CD4-positive, alpha-beta memory T cell (primary cell): ENCODE measurements around the gene OTUB1. TPM values are rescaled to one million over a fixed set of nuclear protein-coding genes. Genes with fewer than 3 reads are reported as not detected.

Experiments used
- CTCF ChIA-PET: fragments of 350-600 bp; sonication (Branson Sonifier 250); formaldehyde crosslinking; loops from one replicate; lab custom pipeline; 2021; ENCODE audit warnings: inconsistent platforms; ENCODE audit not compliant: partially characterized antibody; lab: Charles Lee
- POLR2A ChIA-PET: fragments of 350-600 bp; sonication (Branson Sonifier 250); formaldehyde crosslinking; loops from one replicate; lab custom pipeline; 2021; ENCODE audit not compliant: partially characterized antibody; lab: Charles Lee
- DNase-seq, 5 donors: peaks; one replicate each; pipeline versions ENCODE4 v3.0.0 to v3.0.0-alpha.2; 2020 to 2022; ENCODE audit warnings: mixed read lengths in 1 of 5
- H3K27ac ChIP-seq: one replicate; pipeline ENCODE4 v1.7.0; 2013; ENCODE audit warnings: low read depth, low read length
- H3K27me3 ChIP-seq: 2 replicates; pipeline ENCODE4 v1.7.0; 2013; ENCODE audit warnings: mild to moderate bottlenecking, low read length, moderate library complexity; ENCODE audit not compliant: insufficient read depth
- H3K36me3 ChIP-seq: 2 replicates; pipeline ENCODE4 v1.7.0; 2013; ENCODE audit warnings: mild to moderate bottlenecking, low read length, moderate library complexity; ENCODE audit not compliant: insufficient read depth
- H3K4me1 ChIP-seq: 2 replicates; pipeline ENCODE4 v1.7.0; 2013; ENCODE audit warnings: mild to moderate bottlenecking, low read length, moderate library complexity; ENCODE audit not compliant: insufficient read depth
- H3K4me3 ChIP-seq, 2 donors: one replicate each; pipeline ENCODE4 v1.7.0; 2013; ENCODE audit warnings: low read length in 2 of 2, mild to moderate bottlenecking in 1 of 2
- H3K9me3 ChIP-seq, 2 donors: one replicate each; pipeline ENCODE4 v1.7.0; 2013; ENCODE audit warnings: low read length in 2 of 2, control low read depth in 1 of 2; ENCODE audit not compliant: control insufficient read depth in 1 of 2
- H3K27ac Mint-ChIP-seq, 7 donors: one replicate each; pipeline ENCODE4 v1.8.0; 2020 to 2021; ENCODE audit warnings: mixed read lengths in 7 of 7, mild to moderate bottlenecking in 6 of 7, inconsistent platforms in 3 of 7, moderate library complexity in 3 of 7
- H3K27me3 Mint-ChIP-seq, 2 donors: one replicate each; pipeline ENCODE4 v1.8.0; 2020 to 2021; ENCODE audit warnings: mixed read lengths in 2 of 2
- H3K36me3 Mint-ChIP-seq, 2 donors: one replicate each; pipeline ENCODE4 v1.8.0; 2020 to 2021; ENCODE audit warnings: mixed read lengths in 2 of 2, inconsistent platforms in 1 of 2, mild to moderate bottlenecking in 1 of 2
- H3K4me1 Mint-ChIP-seq, 4 donors: one replicate each; pipeline ENCODE4 v1.8.0; 2020 to 2021; ENCODE audit warnings: mixed read lengths in 4 of 4, mild to moderate bottlenecking in 1 of 4
- H3K4me3 Mint-ChIP-seq, 8 donors: one replicate each; pipeline ENCODE4 v1.8.0; 2020 to 2021; ENCODE audit warnings: mixed read lengths in 8 of 8, mild to moderate bottlenecking in 7 of 8, moderate library complexity in 6 of 8, inconsistent platforms in 3 of 8
- H3K9me3 Mint-ChIP-seq, 8 donors: one replicate each; pipeline ENCODE4 v1.8.0; 2020 to 2021; ENCODE audit warnings: mixed read lengths in 8 of 8, mild to moderate bottlenecking in 5 of 8, inconsistent platforms in 3 of 8, moderate library complexity in 1 of 8
- intact Hi-C: fragments of 100-400 bp; cut with micrococcal nuclease; formaldehyde crosslinking; loops from one replicate; pipeline ENCODE4 v1.15.1; 2023
- polyA plus RNA-seq, 2 donors: library from polyadenylated mRNA; unstranded; fragments of 300-500 nt; fragmentation: Illumina TruSeq; gene quantifications; one replicate each; pipeline ENCODE4 v1.2.3, GENCODE V29; 2021
- total RNA-seq, 2 experiments: library from RNA; stranded (reverse); gene quantifications; one replicate each; pipeline ENCODE4 v1.2.3, GENCODE V29; 2021

Gene OTUB1
- total and polyA plus RNA-seq, 4 experiments from 2014 or later = 72.9 to 171 (median 102) TPM

- Histone ChIP-seq H3K9me3 (no peaks in the 10 kb centered on the region), H3K27ac (no peak overlapping the region), H3K4me1 (peaks cover 11% of the 10 kb centered on the region), H3K36me3 (no peaks in the 10 kb centered on the region), H3K4me3 (no peak overlapping the region), H3K27me3 (no peaks in the 10 kb centered on the region)
- H3K4me3 Mint-ChIP-seq = no peak overlapping the region
- DNase-seq = no peak
- ChIA-PET POLR2A (no interaction called here), CTCF (no interaction called here)
- H3K27me3 Mint-ChIP-seq = peaks cover 20 to 24% of the 10 kb centered on the region in 2 donors
- no peak overlapping the region for H3K27ac Mint-ChIP-seq
- peaks cover 0 to 6% (median 0%) of the 10 kb centered on the region in 8 donors for H3K9me3 Mint-ChIP-seq
- intact Hi-C loops = loop anchor here (10.0 kb wide), 1 partner anchor 296 kb away; the partner anchor contains the start of genes CATSPERZ and ESRRA
- H3K4me1 Mint-ChIP-seq = peaks cover 8 to 18% (median 12%) of the 10 kb centered on the region in 4 donors
- no peaks in the 10 kb centered on the region for H3K36me3 Mint-ChIP-seq
Observed at GRCh38 chr11:64008914-64009633, 22.8 kb downstream of the OTUB1 start.

GRCh38 chr11:64009710-64010109 lies 23.5 kb downstream of the OTUB1 start:
- peaks cover 8 to 18% (median 12%) of the 10 kb centered on the region in 4 donors for H3K4me1 Mint-ChIP-seq
- ChIA-PET CTCF (no interaction called here), POLR2A (no interaction called here)
- H3K4me3 Mint-ChIP-seq = no peak overlapping the region
- no peak overlapping the region for H3K27ac ChIP-seq
- no peaks in the 10 kb centered on the region for H3K36me3 ChIP-seq
- DNase-seq = no peak
- peaks cover 0 to 6% (median 0%) of the 10 kb centered on the region in 8 donors for H3K9me3 Mint-ChIP-seq
- no peaks in the 10 kb centered on the region for H3K9me3 ChIP-seq
- no peaks in the 10 kb centered on the region for H3K36me3 Mint-ChIP-seq
- H3K27me3 Mint-ChIP-seq = peaks cover 20 to 24% of the 10 kb centered on the region in 2 donors
- no peaks in the 10 kb centered on the region for H3K27me3 ChIP-seq
- peaks cover 11% of the 10 kb centered on the region for H3K4me1 ChIP-seq
- no peak overlapping the region for H3K27ac Mint-ChIP-seq
- H3K4me3 ChIP-seq = no peak overlapping the region
- intact Hi-C loops = loop anchor here (10.0 kb wide), 1 partner anchor 295 kb away; the partner anchor contains the start of genes CATSPERZ and ESRRA

- H3K9me3 Mint-ChIP-seq = peaks cover 0 to 6% (median 0%) of the 10 kb centered on the region in 8 donors
- no peaks in the 10 kb centered on the region for H3K9me3 ChIP-seq
- no peak overlapping the region for H3K4me3 ChIP-seq
- H3K27ac ChIP-seq = no peak overlapping the region
- CTCF ChIA-PET = no interaction called here
- H3K27ac Mint-ChIP-seq = peak overlapping the region in 1 of 7 donors; percentile 15
- H3K36me3 Mint-ChIP-seq = no peaks in the 10 kb centered on the region
- peaks cover 11% of the 10 kb centered on the region for H3K4me1 ChIP-seq
- no peak for DNase-seq
- H3K27me3 ChIP-seq = no peaks in the 10 kb centered on the region
- intact Hi-C loops = no loop called here
- H3K36me3 ChIP-seq = no peaks in the 10 kb centered on the region
- peaks cover 8 to 18% (median 12%) of the 10 kb centered on the region in 4 donors for H3K4me1 Mint-ChIP-seq
- peaks cover 20 to 24% of the 10 kb centered on the region in 2 donors for H3K27me3 Mint-ChIP-seq
- no peak overlapping the region for H3K4me3 Mint-ChIP-seq
- POLR2A ChIA-PET = no interaction called here
Observed at GRCh38 chr11:64010783-64011182, 24.5 kb downstream of the OTUB1 start.

GRCh38 chr11:64011371-64011770 lies 25.1 kb downstream of the OTUB1 start:
- CTCF ChIA-PET = no interaction called here

GRCh38 chr11:64013141-64013896 lies 27.1 kb downstream of the OTUB1 start:
- no peak overlapping the region for H3K27ac ChIP-seq
- ChIA-PET CTCF (no interaction called here), POLR2A (no interaction called here)
- H3K4me1 ChIP-seq = no peaks in the 10 kb centered on the region
- peaks cover 0 to 6% (median 0%) of the 10 kb centered on the region in 8 donors for H3K9me3 Mint-ChIP-seq
- H3K4me1 Mint-ChIP-seq = no peaks in the 10 kb centered on the region
- no peaks in the 10 kb centered on the region for H3K27me3 ChIP-seq
- peaks cover 2 to 3% of the 10 kb centered on the region in 2 donors for H3K27me3 Mint-ChIP-seq
- no peak for DNase-seq
- H3K36me3 ChIP-seq = no peaks in the 10 kb centered on the region
- no peak overlapping the region for H3K4me3 ChIP-seq
- H3K27ac Mint-ChIP-seq = no peak overlapping the region
- intact Hi-C loops = no loop called here
- H3K4me3 Mint-ChIP-seq = no peak overlapping the region
- H3K36me3 Mint-ChIP-seq = no peaks in the 10 kb centered on the region
- no peaks in the 10 kb centered on the region for H3K9me3 ChIP-seq

More at GRCh38 chr11:64011371-64011770, 25.1 kb downstream of the OTUB1 start:
- intact Hi-C loops = no loop called here
- POLR2A ChIA-PET = interaction anchor here (0.6 kb wide), 1 partner anchor 154 kb away, joined by 3 read pairs; no protein-coding TSS in a partner anchor
- H3K4me3 ChIP-seq = no peak overlapping the region
- Mint-ChIP-seq H3K4me3 (peak overlapping the region in 1 of 8 donors; percentile 31), H3K27ac (no peak overlapping the region), H3K4me1 (peaks cover 8 to 18% (median 12%) of the 10 kb centered on the region in 4 donors), H3K27me3 (peaks cover 18 to 20% of the 10 kb centered on the region in 2 donors), H3K9me3 (peaks cover 0 to 6% (median 0%) of the 10 kb centered on the region in 8 donors), H3K36me3 (no peaks in the 10 kb centered on the region)
- no peak overlapping the region for H3K27ac ChIP-seq
- no peak for DNase-seq
- no peaks in the 10 kb centered on the region for H3K27me3 ChIP-seq
- no peaks in the 10 kb centered on the region for H3K9me3 ChIP-seq
- peaks cover 11% of the 10 kb centered on the region for H3K4me1 ChIP-seq
- no peaks in the 10 kb centered on the region for H3K36me3 ChIP-seq

- H3K36me3 ChIP-seq = no peaks in the 10 kb centered on the region
- no peaks in the 10 kb centered on the region for H3K9me3 ChIP-seq
- Mint-ChIP-seq H3K9me3 (peaks cover 0 to 6% (median 0%) of the 10 kb centered on the region in 8 donors), H3K27me3 (peaks cover 0 to 1% of the 10 kb centered on the region in 2 donors), H3K36me3 (no peaks in the 10 kb centered on the region), H3K27ac (no peak overlapping the region), H3K4me3 (no peak overlapping the region), H3K4me1 (no peaks in the 10 kb centered on the region)
- H3K27ac ChIP-seq = no peak overlapping the region
- intact Hi-C loops = no loop called here
- H3K4me3 ChIP-seq = no peak overlapping the region
- no peaks in the 10 kb centered on the region for H3K27me3 ChIP-seq
- H3K4me1 ChIP-seq = no peaks in the 10 kb centered on the region
- ChIA-PET CTCF (no interaction called here), POLR2A (no interaction called here)
- no peak for DNase-seq
Observed at GRCh38 chr11:64014356-64014755, 28.1 kb downstream of the OTUB1 start.

- POLR2A ChIA-PET = no interaction called here
- H3K4me1 ChIP-seq = no peaks in the 10 kb centered on the region
- no peak overlapping the region for H3K4me3 Mint-ChIP-seq
Observed at GRCh38 chr11:64015510-64015909, 29.3 kb downstream of the OTUB1 start.

More at GRCh38 chr11:64015510-64015909, 29.3 kb downstream of the OTUB1 start:
- CTCF ChIA-PET = interaction anchor here (1.1 kb wide), 1 partner anchor 132 kb away, joined by 3 read pairs; no protein-coding TSS in a partner anchor
- H3K27me3 ChIP-seq = no peaks in the 10 kb centered on the region
- no peak overlapping the region for H3K27ac ChIP-seq
- no peak overlapping the region for H3K4me3 ChIP-seq
- DNase-seq = no peak
- Mint-ChIP-seq H3K9me3 (peaks cover 0 to under 1% (median 0%) of the 10 kb centered on the region in 8 donors), H3K27me3 (no peaks in the 10 kb centered on the region), H3K4me1 (no peaks in the 10 kb centered on the region), H3K36me3 (no peaks in the 10 kb centered on the region), H3K27ac (no peak overlapping the region)
- H3K36me3 ChIP-seq = no peaks in the 10 kb centered on the region
- H3K9me3 ChIP-seq = no peaks in the 10 kb centered on the region
- intact Hi-C loops = no loop called here
